ENCODE measurements around the gene PTGDS. TPM values are rescaled to one million over a fixed set of nuclear protein-coding genes. Genes with fewer than 3 reads are reported as not detected.

The PTGDS gene
- total RNA-seq, 1 experiment from 2014 or later, result 3.6 TPM

DNA sequence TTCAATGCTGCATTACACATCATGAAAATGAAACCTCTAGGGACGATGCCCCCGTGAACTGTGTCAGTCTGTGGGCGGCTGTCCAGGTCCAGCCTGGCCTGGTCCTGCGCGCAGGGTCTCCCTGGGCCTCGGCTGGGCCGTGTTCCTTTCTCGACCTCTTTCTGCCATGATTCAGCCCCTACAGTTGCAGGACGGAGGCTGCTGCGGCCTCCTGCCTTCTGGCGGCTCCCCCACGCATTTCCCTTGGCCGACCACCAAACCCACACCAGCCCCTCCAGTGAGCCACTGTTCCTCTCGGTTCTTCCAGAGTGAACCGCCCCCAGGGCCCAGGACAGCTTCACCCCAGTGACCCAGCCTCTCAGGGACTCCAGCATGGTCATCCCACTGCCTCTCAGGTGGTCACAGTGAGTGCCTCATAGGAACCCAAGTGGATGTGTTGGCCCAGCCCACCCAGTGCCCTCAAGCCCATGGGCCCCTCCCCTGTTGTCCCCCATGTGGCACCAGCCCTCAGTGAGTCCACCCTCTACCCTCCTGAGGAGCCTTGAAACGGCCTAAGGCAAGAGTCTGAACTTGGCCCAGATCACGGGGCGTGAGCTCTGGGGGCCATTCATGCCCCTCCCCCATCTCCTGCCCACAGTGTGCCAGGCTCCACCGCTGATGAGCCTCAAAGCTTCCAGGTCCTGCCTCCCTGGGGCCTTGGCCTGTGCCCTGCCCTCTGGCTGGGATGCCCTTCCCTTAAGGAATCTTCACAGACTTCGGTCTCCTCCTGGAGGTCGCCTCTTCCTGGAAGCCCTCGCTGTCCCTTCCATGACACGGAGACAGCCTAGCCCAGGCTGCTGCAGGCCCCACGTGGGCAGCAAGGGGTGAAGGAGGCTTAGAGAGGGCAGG, 29.1 kb downstream of the PTGDS start:
- Histone ChIP-seq H4K8ac (replicated peaks; ENCODE audit: insufficient read length, low read depth, low read length) (no peak overlapping the region), H3K4ac (ENCODE audit: low read depth, low read length) (no peak overlapping the region), H2BK20ac (ENCODE audit: low read depth, low read length, poor library complexity, severe bottlenecking) (no peak overlapping the region), H3K27me3 (ENCODE audit: insufficient read depth, low read length) (no peaks in the 10 kb centered on the region), H2BK15ac (ENCODE audit: low read depth, low read length) (no peak overlapping the region), H3K4me1 (ENCODE audit: insufficient read depth, low read length) (no peaks in the 10 kb centered on the region), H2BK120ac (ENCODE audit: low read depth, low read length, poor library complexity, severe bottlenecking) (no peak overlapping the region), H3K23me2 (ENCODE audit: insufficient read length, low read depth, low read length, poor library complexity, severe bottlenecking) (no peaks in the 10 kb centered on the region), H4K5ac (ENCODE audit: insufficient read length, low read depth, low read length) (no peak overlapping the region), H3K79me2 (ENCODE audit: insufficient read depth, low read length) (no peaks in the 10 kb centered on the region), H3T11ph (ENCODE audit: low read length) (no peak overlapping the region), H3K79me1 (ENCODE audit: insufficient read depth, low read depth, low read length, poor library complexity, severe bottlenecking) (no peaks in the 10 kb centered on the region), H3K14ac (ENCODE audit: insufficient read depth, low read length) (no peak overlapping the region; the same call in 1 of the 2 replicates), H2BK5ac (ENCODE audit: insufficient read length, low read length) (no peak overlapping the region), H4K20me1 (ENCODE audit: control insufficient read depth, insufficient read depth, insufficient read length) (no peaks in the 10 kb centered on the region), H4K91ac (ENCODE audit: insufficient read length, low read depth, low read length) (no peak overlapping the region), H3K27ac (ENCODE audit: insufficient read length, low read depth, low read length) (no peak overlapping the region), H3K56ac (ENCODE audit: insufficient read length, low read depth, low read length) (no peak overlapping the region), H3K4me2 (ENCODE audit: insufficient read depth, insufficient read length, low read length) (no peak overlapping the region), H3K23ac (ENCODE audit: insufficient read length, low read depth, low read length) (no peak overlapping the region), H3K9ac (ENCODE audit: extremely low read depth, insufficient read length, low read length) (no peak overlapping the region), H2AK5ac (ENCODE audit: insufficient read length, low read length) (no peak overlapping the region), H2AFZ (ENCODE audit: low read length) (no peak overlapping the region), H3K18ac (ENCODE audit: insufficient read length, low read depth, low read length) (no peak overlapping the region), H2BK12ac (ENCODE audit: insufficient read length, low read depth, low read length) (no peak overlapping the region), H3K9me3 (ENCODE audit: control insufficient read depth, low read depth, low read length) (no peaks in the 10 kb centered on the region)
- TF ChIP-seq CTCF (conservative IDR thresholded peaks at IDR 0.05), result no peak
- peaks cover 10% of the 10 kb centered on the region for H3K27me3 Mint-ChIP-seq (ENCODE audit: low read depth)
- peaks cover 5 to 6% (median 5%) of the 10 kb centered on the region in 3 experiments; a peak in 5 of 7 replicates for H3K36me3 Mint-ChIP-seq (ENCODE audit: insufficient read depth in 1 of 3, low read depth in 3 of 3)
- peak overlapping the region in 1 of 3 experiments; percentile 40; a peak in 1 of 7 replicates for H3K27ac Mint-ChIP-seq
- DNase-seq, result no peak
- H3K4me3 Mint-ChIP-seq, result no peak overlapping the region
- H3K9me3 Mint-ChIP-seq, result peaks cover 16 to 19% of the 10 kb centered on the region in 2 experiments
- H3K4me1 Mint-ChIP-seq, result no peaks in the 10 kb centered on the region
- no CpG with 5 or more reads among the region's 24 CpGs for WGBS (ENCODE audit: extremely low coverage, insufficient read length, low lambda C conversion rate)
